Peyer's patch (tissue), 4 donors: ENCODE results near the gene MYO1H.

ENCODE experiments used
- CTCF ChIP-seq, 6 experiments: fragments of 450-650 bp in 4 of 6; fragments of 200-600 bp in 2 of 6; sonication (generic) in 1 of 6; IDR thresholded peaks; one replicate each; pipeline ENCODE4 v1.5.1; 2017 to 2019; ENCODE audit warnings: antibody characterized with exemption in 6 of 6, mild to moderate bottlenecking in 3 of 6, moderate library complexity in 1 of 6
- POLR2A ChIP-seq, 2 donors: fragments of 450-650 bp; IDR thresholded peaks; one replicate each; pipeline ENCODE4 v1.5.1; 2017; ENCODE audit warnings: antibody characterized with exemption in 2 of 2, mild to moderate bottlenecking in 2 of 2, moderate library complexity in 2 of 2

GRCh38 chr12:109494348-109494881 lies 146.7 kb downstream of the MYO1H start:
- TF ChIP-seq CTCF (IDR thresholded peaks at IDR 0.05), result no peak
- TF ChIP-seq POLR2A (IDR thresholded peaks at IDR 0.05), result no peak
